IMR-90 (cell line): ENCODE results near the gene TRPM6. TPM values are rescaled to one million over a fixed set of nuclear protein-coding genes. Genes with fewer than 3 reads are reported as not detected.

Experiments
- ATAC-seq: fragments of 200-7000 bp; cut with Tn5 transposase; 2 replicates; pipeline ENCODE4 v1.9.1; 2020; ENCODE audit warnings: low read depth, mild to moderate bottlenecking, moderate library complexity
- BruUV-seq: library from RNA; stranded (reverse); fragments of 400-500 nt; replicated peaks from 2 replicates; lab custom pipeline; 2021; lab: Mats Ljungman, UMichigan
- CTCF ChIA-PET: fragments of 300-600 bp; formaldehyde crosslinking; extraction: SDS; loops from one replicate; lab custom pipeline; 2021; ENCODE audit warnings: antibody characterized with exemption; lab: Yijun Ruan, JAX
- POLR2A ChIA-PET: fragments of 300-600 bp; sonication (Branson Sonifier 250); formaldehyde crosslinking; loops from one replicate; lab custom pipeline; 2022; ENCODE audit warnings: antibody characterized with exemption; ENCODE audit not compliant: unreplicated experiment; lab: Charles Lee
- DNase-seq: peaks from one replicate; pipeline ENCODE4 v3.0.0; 2013
- H2AFZ ChIP-seq: replicated peaks from 2 replicates; pipeline ENCODE3; 2013; ENCODE audit warnings: low read length, mild to moderate bottlenecking; ENCODE audit not compliant: poor library complexity
- H2AK5ac ChIP-seq: 2 replicates; pipeline ENCODE4 v1.6.1; 2013; ENCODE audit warnings: low read depth, low read length, inconsistent platforms
- H2AK9ac ChIP-seq: replicated peaks from 2 replicates; pipeline ENCODE3; 2013; ENCODE audit warnings: mild to moderate bottlenecking, low read depth, low read length, moderate library complexity; ENCODE audit not compliant: poor library complexity
- H2BK120ac ChIP-seq: 2 replicates; pipeline ENCODE4 v1.6.1; 2013; ENCODE audit warnings: low read depth, low read length, inconsistent platforms
- H2BK15ac ChIP-seq: 3 replicates; pipeline ENCODE4 v1.6.1; 2013; ENCODE audit warnings: low read depth, low read length, inconsistent platforms
- H2BK20ac ChIP-seq: 2 replicates; pipeline ENCODE4 v1.6.1; 2013; ENCODE audit warnings: low read depth, mild to moderate bottlenecking, inconsistent platforms, low read length, moderate library complexity
- H2BK5ac ChIP-seq: 2 replicates; pipeline ENCODE4 v1.6.1; 2013; ENCODE audit warnings: mild to moderate bottlenecking, low read depth, low read length, inconsistent platforms; ENCODE audit not compliant: poor library complexity, severe bottlenecking
- H3K14ac ChIP-seq: replicated peaks from 2 replicates; pipeline ENCODE4 v1.6.1; 2013; ENCODE audit warnings: low read depth, low read length, inconsistent platforms
- H3K18ac ChIP-seq: 2 replicates; pipeline ENCODE4 v1.6.1; 2013; ENCODE audit warnings: low read depth, low read length, control low read depth
- H3K23ac ChIP-seq: 2 replicates; pipeline ENCODE4 v1.6.1; 2013; ENCODE audit warnings: low read depth, low read length, inconsistent platforms
- H3K27ac ChIP-seq: 2 replicates; pipeline ENCODE4 v1.5.1; 2013; ENCODE audit warnings: mild to moderate bottlenecking, control low read depth, low read length; ENCODE audit not compliant: insufficient read depth
- H3K27me3 ChIP-seq: 2 replicates; pipeline ENCODE4 v1.6.1; 2013; ENCODE audit warnings: low read length; ENCODE audit not compliant: control insufficient read depth, insufficient read depth
- H3K36me3 ChIP-seq: 2 replicates; pipeline ENCODE4 v1.6.1; 2013; ENCODE audit warnings: low read length, mixed read lengths; ENCODE audit not compliant: control insufficient read depth, insufficient read depth
- H3K4ac ChIP-seq: 2 replicates; pipeline ENCODE4 v1.6.1; 2013; ENCODE audit warnings: low read depth, low read length, inconsistent platforms
- H3K4me1 ChIP-seq: 2 replicates; pipeline ENCODE4 v1.6.1; 2013; ENCODE audit warnings: low read length, mixed read lengths; ENCODE audit not compliant: control insufficient read depth, insufficient read depth
- H3K4me2 ChIP-seq: 2 replicates; pipeline ENCODE4 v1.6.1; 2013; ENCODE audit warnings: low read depth, mild to moderate bottlenecking, control low read depth, low read length, moderate library complexity
- H3K4me3 ChIP-seq: 2 replicates; pipeline ENCODE4 v1.5.1; 2013; ENCODE audit warnings: low read depth, mild to moderate bottlenecking, control low read depth, low read length, moderate library complexity; ENCODE audit not compliant: insufficient read depth
- H3K56ac ChIP-seq: 2 replicates; pipeline ENCODE4 v1.6.1; 2013; ENCODE audit warnings: low read length, inconsistent platforms; ENCODE audit not compliant: insufficient read depth; ENCODE audit errors: extremely low read depth
- H3K79me1 ChIP-seq, 2 experiments: 2 replicates each; pipeline ENCODE4 v1.6.1; 2013; ENCODE audit warnings: low read length in 2 of 2, inconsistent platforms in 1 of 2, low read depth in 1 of 2
- H3K9ac ChIP-seq: 2 replicates; pipeline ENCODE4 v1.6.1; 2013; ENCODE audit warnings: low read depth, low read length, control low read depth
- H3K9me1 ChIP-seq: 2 replicates; pipeline ENCODE4 v1.6.1; 2013; ENCODE audit warnings: low read length, inconsistent platforms; ENCODE audit not compliant: insufficient read depth
- H3K9me3 ChIP-seq: 2 replicates; pipeline ENCODE4 v1.6.1; 2013; ENCODE audit warnings: low read length; ENCODE audit not compliant: control insufficient read depth, insufficient read depth
- H4K20me1 ChIP-seq: 2 replicates; pipeline ENCODE4 v1.6.1; 2013; ENCODE audit warnings: low read length, inconsistent platforms; ENCODE audit not compliant: insufficient read depth
- H4K5ac ChIP-seq: 2 replicates; pipeline ENCODE4 v1.6.1; 2013; ENCODE audit warnings: mild to moderate bottlenecking, low read depth, low read length, control low read depth
- H4K8ac ChIP-seq, 2 experiments: 2 replicates each; pipeline ENCODE4 v1.6.1; 2013; ENCODE audit warnings: low read depth in 2 of 2, low read length in 2 of 2, control low read depth in 1 of 2, inconsistent platforms in 1 of 2
- H4K91ac ChIP-seq: 2 replicates; pipeline ENCODE4 v1.6.1; 2013; ENCODE audit warnings: low read depth, low read length, inconsistent platforms; ENCODE audit not compliant: insufficient read depth
- CHD1 ChIP-seq: IDR thresholded peaks from 2 replicates; pipeline ENCODE4 v1.6.1; 2012; ENCODE audit warnings: low read depth, low read length, improper control_type of control experiment
- FOS ChIP-seq: fragments of 150-350 bp; IDR thresholded peaks from 2 replicates; pipeline ENCODE4 v1.6.1; 2016; ENCODE audit warnings: low read depth, low read length
- MAFK ChIP-seq: IDR thresholded peaks from 2 replicates; pipeline ENCODE4 v1.6.1; 2012; ENCODE audit warnings: low read depth, low read length, improper control_type of control experiment
- MAZ ChIP-seq: IDR thresholded peaks from 2 replicates; pipeline ENCODE4 v1.6.1; 2012; ENCODE audit warnings: low read depth, mild to moderate bottlenecking, low read length, improper control_type of control experiment, moderate library complexity, borderline replicate concordance
- POLR2A ChIP-seq: IDR thresholded peaks from 2 replicates; pipeline ENCODE4 v1.6.1; 2012; ENCODE audit warnings: mild to moderate bottlenecking, low read depth, low read length
- WGBS, 2 experiments: methylation state at CpG; one replicate each; pipeline versions ENCODE4 v1.1.5 to v1.1.7; 2013; ENCODE audit warnings: missing lambda C conversion rate in 2 of 2; ENCODE audit not compliant: insufficient read length in 1 of 2; ENCODE audit errors: extremely low coverage in 2 of 2; 5-methylcytosine and 5-hydroxymethylcytosine counted together
- dilution Hi-C: fragments of 300-500 bp; cut with HindIII; formaldehyde crosslinking; loops from one replicate; pipeline ENCODE4 v1.14.3; 2018; ENCODE audit warnings: low sequenced_read_pairs; ENCODE audit not compliant: unreplicated experiment
- in situ Hi-C: fragments of 300-500 bp; cut with MboI; formaldehyde crosslinking; loops from 3 replicates; pipeline ENCODE4 v1.14.3; 2019; ENCODE audit warnings: low sequenced_read_pairs, inconsistent platforms, mixed read lengths
- intact Hi-C: fragments of 100-400 bp; cut with micrococcal nuclease; formaldehyde crosslinking; loops from 2 replicates; pipeline ENCODE4 v1.10.0; 2022
- polyA plus RNA-seq, 3 experiments: library from polyadenylated mRNA; depleted of rRNA; stranded (reverse); fragments of >200 nt; gene quantifications; 2 replicates each; pipeline ENCODE4 v1.2.3, GENCODE V29; 2012; ENCODE audit warnings: low replicate concordance in 1 of 3
- total RNA-seq: library from RNA; depleted of rRNA; stranded (reverse); fragments of >200 nt; gene quantifications from 2 replicates; pipeline ENCODE4 v1.2.3, GENCODE V29; 2012

The TRPM6 gene
- total and polyA plus RNA-seq, 2 of the 4 experiments (the other 2 are of a cell fraction): under 0.01 to 0.02 TPM

GRCh38 chr9:74876382-74876949 lies 11.3 kb downstream of the TRPM6 start:
- 0 out of 2 replicates have a peak, but pooled peaks cover 6% of the 10 kb centered on the region for H3K9me3 ChIP-seq
- no peak overlapping the region for H2AK5ac ChIP-seq
- H3K18ac ChIP-seq: no peak overlapping the region
- H3K27ac ChIP-seq: no peak overlapping the region
- H3K4me3 ChIP-seq: no peak overlapping the region
- H2AFZ ChIP-seq: no peak overlapping the region
- no peak overlapping the region for H3K4me2 ChIP-seq
- no peaks in the 10 kb centered on the region for H3K4me1 ChIP-seq
- ATAC-seq: no peak
- H3K14ac ChIP-seq: no peak overlapping the region
- no peak overlapping the region for H3K23ac ChIP-seq
- ChIA-PET CTCF (no interaction called here), POLR2A (no interaction called here)
- WGBS, 2 experiments: no CpG with 5 or more reads among the region's 3 CpGs
- H2AK9ac ChIP-seq: no peak overlapping the region
- no peaks in the 10 kb centered on the region for H3K36me3 ChIP-seq
- H4K5ac ChIP-seq: no peak overlapping the region
- no peaks in the 10 kb centered on the region for H3K79me1 ChIP-seq
- H2BK20ac ChIP-seq: no peak overlapping the region
- H4K20me1 ChIP-seq: no peaks in the 10 kb centered on the region
- no peak overlapping the region for H4K8ac ChIP-seq
- no peak overlapping the region for H3K9ac ChIP-seq
- intact Hi-C loops (no loop called here), dilution Hi-C loops (no loop called here), in situ Hi-C loops (no loop called here)
- no peak for DNase-seq
- H4K91ac ChIP-seq: no peak overlapping the region
- no peak overlapping the region for H2BK15ac ChIP-seq
- H2BK5ac ChIP-seq: no peak overlapping the region
- H2BK120ac ChIP-seq: no peak overlapping the region
- TF ChIP-seq CHD1 (no peak), MAZ (no peak), FOS (no peak), POLR2A (no peak), MAFK (no peak)
- no peak overlapping the region for H3K56ac ChIP-seq
- H3K27me3 ChIP-seq: no peaks in the 10 kb centered on the region
- no TSS peak for BruUV-seq
- no peaks in the 10 kb centered on the region for H3K9me1 ChIP-seq
- H3K4ac ChIP-seq: no peak overlapping the region
